MCF 10A (cell line): Measurements from ENCODE around the gene ARL4C. TPM values are rescaled to one million over a fixed set of nuclear protein-coding genes. Genes with fewer than 3 reads are reported as not detected.

Experiments used
- BruUV-seq: library from RNA; stranded (reverse); fragments of 400-500 nt; replicated peaks from 2 replicates; lab custom pipeline; 2021; lab: Mats Ljungman, UMichigan
- CTCF ChIA-PET: fragments of 300-600 bp; sonication (Branson Sonifier 250); formaldehyde crosslinking; extraction: SDS; loops from one replicate; lab custom pipeline; 2021; ENCODE audit warnings: antibody characterized with exemption, inconsistent platforms; lab: Yijun Ruan, JAX
- POLR2A ChIA-PET: fragments of 300-600, 350-650 bp; sonication (Branson Sonifier 250); formaldehyde crosslinking; extraction: SDS; loops from one replicate; lab custom pipeline; 2020; ENCODE audit warnings: antibody characterized with exemption, inconsistent platforms; lab: Yijun Ruan, JAX
- DNase-seq: peaks from one replicate; pipeline ENCODE4 v3.0.0-alpha.2; 2018; ENCODE audit not compliant: unreplicated experiment
- H3K27ac Mint-ChIP-seq: one replicate; pipeline ENCODE4 v1.8.0; 2022; ENCODE audit warnings: mild to moderate bottlenecking, low read depth, mixed read lengths; ENCODE audit not compliant: unreplicated experiment
- H3K27me3 Mint-ChIP-seq: one replicate; pipeline ENCODE4 v1.8.0; 2022; ENCODE audit warnings: mixed read lengths; ENCODE audit not compliant: insufficient read depth, unreplicated experiment
- H3K36me3 Mint-ChIP-seq: one replicate; pipeline ENCODE4 v1.8.0; 2022; ENCODE audit warnings: mild to moderate bottlenecking, moderate library complexity, mixed read lengths; ENCODE audit not compliant: insufficient read depth, unreplicated experiment
- H3K4me1 Mint-ChIP-seq: one replicate; pipeline ENCODE4 v1.8.0; 2022; ENCODE audit warnings: mixed read lengths; ENCODE audit not compliant: insufficient read depth, unreplicated experiment
- H3K4me3 Mint-ChIP-seq: one replicate; pipeline ENCODE4 v1.8.0; 2022; ENCODE audit warnings: mild to moderate bottlenecking, moderate library complexity, mixed read lengths; ENCODE audit not compliant: unreplicated experiment
- H3K9me3 Mint-ChIP-seq: one replicate; pipeline ENCODE4 v1.8.0; 2022; ENCODE audit warnings: mixed read lengths; ENCODE audit not compliant: unreplicated experiment
- intact Hi-C: fragments of 100-400 bp; cut with micrococcal nuclease; formaldehyde crosslinking; loops from 2 replicates; pipeline ENCODE4 v1.14.1; 2022
- total RNA-seq: library from RNA; stranded (reverse); gene quantifications from 2 replicates; pipeline ENCODE4 v1.2.3, GENCODE V29; 2022
- TF ChIP-seq, protein P1 (sequence below): fragments of 200-600 bp; IDR thresholded peaks from one replicate; pipeline ENCODE4 v1.8.0; 2022; ENCODE audit warnings: antibody characterized with exemption, mild to moderate bottlenecking; ENCODE audit not compliant: unreplicated experiment

Gene ARL4C
- total RNA-seq, 1 experiment from 2014 or later: 3.5 TPM

- Mint-ChIP-seq H3K4me3 (no peak overlapping the region), H3K4me1 (peaks cover 14% of the 10 kb centered on the region), H3K36me3 (peaks cover 6% of the 10 kb centered on the region), H3K27me3 (no peaks in the 10 kb centered on the region), H3K27ac (no peak overlapping the region), H3K9me3 (no peaks in the 10 kb centered on the region)
- BruUV-seq: no TSS peak
- DNase-seq: no peak
- POLR2A ChIA-PET: interaction anchor here (1.1 kb wide), 2 partner anchors 44 to 201 kb away, joined by 3 to 4 read pairs; no protein-coding TSS in a partner anchor
- CTCF ChIA-PET: interaction anchor here (0.7 to 0.9 kb wide), 2 partner anchors 14 to 16 kb away, joined by 3 read pairs; no protein-coding TSS in a partner anchor
- TF ChIP-seq, protein P1, sequence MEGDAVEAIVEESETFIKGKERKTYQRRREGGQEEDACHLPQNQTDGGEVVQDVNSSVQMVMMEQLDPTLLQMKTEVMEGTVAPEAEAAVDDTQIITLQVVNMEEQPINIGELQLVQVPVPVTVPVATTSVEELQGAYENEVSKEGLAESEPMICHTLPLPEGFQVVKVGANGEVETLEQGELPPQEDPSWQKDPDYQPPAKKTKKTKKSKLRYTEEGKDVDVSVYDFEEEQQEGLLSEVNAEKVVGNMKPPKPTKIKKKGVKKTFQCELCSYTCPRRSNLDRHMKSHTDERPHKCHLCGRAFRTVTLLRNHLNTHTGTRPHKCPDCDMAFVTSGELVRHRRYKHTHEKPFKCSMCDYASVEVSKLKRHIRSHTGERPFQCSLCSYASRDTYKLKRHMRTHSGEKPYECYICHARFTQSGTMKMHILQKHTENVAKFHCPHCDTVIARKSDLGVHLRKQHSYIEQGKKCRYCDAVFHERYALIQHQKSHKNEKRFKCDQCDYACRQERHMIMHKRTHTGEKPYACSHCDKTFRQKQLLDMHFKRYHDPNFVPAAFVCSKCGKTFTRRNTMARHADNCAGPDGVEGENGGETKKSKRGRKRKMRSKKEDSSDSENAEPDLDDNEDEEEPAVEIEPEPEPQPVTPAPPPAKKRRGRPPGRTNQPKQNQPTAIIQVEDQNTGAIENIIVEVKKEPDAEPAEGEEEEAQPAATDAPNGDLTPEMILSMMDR: no peak
- intact Hi-C loops: no loop called here
Measured at GRCh38 chr2:234451852-234452625, 44.8 kb downstream of the ARL4C start.

DNA sequence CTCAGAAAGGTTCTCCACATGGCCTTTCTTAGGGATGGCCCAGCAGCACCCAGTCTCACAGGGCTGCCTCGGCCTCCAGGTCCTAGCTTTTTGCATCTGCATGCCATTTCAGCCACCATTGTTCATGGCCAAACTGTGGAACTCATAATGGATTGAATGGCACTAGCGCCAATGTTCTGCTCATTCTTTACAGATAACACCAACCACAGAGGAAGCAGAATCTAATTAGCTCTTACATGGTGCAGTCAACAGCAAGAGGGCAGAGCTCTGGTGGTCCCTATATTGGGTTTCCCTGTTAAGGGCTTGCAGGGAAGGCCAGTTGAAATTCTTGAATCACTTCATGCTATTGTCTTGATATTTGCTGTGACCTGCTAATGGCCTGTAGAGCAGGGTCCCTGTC lies 45.6 kb downstream of the ARL4C start:
- ChIA-PET POLR2A (interaction anchor here (1.1 kb wide), 1 partner anchor 200 kb away, joined by 3 read pairs; no protein-coding TSS in a partner anchor), CTCF (interaction anchor here (0.7 kb wide), 1 partner anchor 17 kb away, joined by 3 read pairs; no protein-coding TSS in a partner anchor)
- DNase-seq: no peak
- Mint-ChIP-seq H3K36me3 (peaks cover 1% of the 10 kb centered on the region), H3K4me3 (no peak overlapping the region), H3K27ac (no peak overlapping the region), H3K4me1 (peaks cover 22% of the 10 kb centered on the region), H3K27me3 (no peaks in the 10 kb centered on the region), H3K9me3 (no peaks in the 10 kb centered on the region)
- intact Hi-C loops: no loop called here
- no TSS peak for BruUV-seq
- TF ChIP-seq, protein P1: no peak

DNA sequence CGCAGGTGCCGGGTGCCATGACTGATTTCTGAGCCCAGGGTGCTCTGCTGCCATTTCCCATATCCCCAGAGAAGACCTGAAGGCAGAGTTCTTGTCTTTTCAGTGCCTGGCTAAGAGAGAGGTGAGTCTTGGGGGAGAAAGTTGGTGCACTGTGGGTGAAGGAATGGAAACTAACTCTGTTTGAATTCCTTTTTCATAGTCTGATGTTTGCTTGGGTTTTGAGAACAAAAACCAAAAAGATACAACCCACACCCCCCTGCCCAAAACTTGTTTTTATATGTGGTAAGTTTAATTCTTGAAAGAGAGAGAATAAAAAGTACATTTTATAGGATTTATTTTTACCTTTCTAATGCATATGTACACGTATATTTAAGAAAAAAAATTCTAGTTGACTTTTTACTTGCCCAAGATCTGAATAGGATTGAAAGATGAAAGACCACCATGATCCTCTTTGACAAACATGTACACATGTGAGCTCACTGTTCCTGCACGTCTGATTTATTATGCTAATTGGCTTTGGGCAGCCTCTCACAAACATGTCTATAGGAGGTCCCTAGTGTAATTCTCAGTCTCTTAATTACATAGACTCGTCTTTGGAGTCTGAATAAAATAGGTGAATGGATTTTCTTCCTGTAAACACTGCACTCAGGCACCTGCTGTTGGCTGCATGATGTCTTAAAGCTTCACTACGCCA lies 46.3 kb downstream of the ARL4C start:
- no peak overlapping the region for H3K27ac Mint-ChIP-seq
- no peaks in the 10 kb centered on the region for H3K36me3 Mint-ChIP-seq
- no peaks in the 10 kb centered on the region for H3K9me3 Mint-ChIP-seq
- ChIA-PET POLR2A (no interaction called here), CTCF (no interaction called here)
- DNase-seq: no peak
- no TSS peak for BruUV-seq
- H3K4me1 Mint-ChIP-seq: peaks cover 23% of the 10 kb centered on the region
- TF ChIP-seq, protein P1: no peak
- H3K4me3 Mint-ChIP-seq: no peak overlapping the region
- intact Hi-C loops: no loop called here
- no peaks in the 10 kb centered on the region for H3K27me3 Mint-ChIP-seq

DNA sequence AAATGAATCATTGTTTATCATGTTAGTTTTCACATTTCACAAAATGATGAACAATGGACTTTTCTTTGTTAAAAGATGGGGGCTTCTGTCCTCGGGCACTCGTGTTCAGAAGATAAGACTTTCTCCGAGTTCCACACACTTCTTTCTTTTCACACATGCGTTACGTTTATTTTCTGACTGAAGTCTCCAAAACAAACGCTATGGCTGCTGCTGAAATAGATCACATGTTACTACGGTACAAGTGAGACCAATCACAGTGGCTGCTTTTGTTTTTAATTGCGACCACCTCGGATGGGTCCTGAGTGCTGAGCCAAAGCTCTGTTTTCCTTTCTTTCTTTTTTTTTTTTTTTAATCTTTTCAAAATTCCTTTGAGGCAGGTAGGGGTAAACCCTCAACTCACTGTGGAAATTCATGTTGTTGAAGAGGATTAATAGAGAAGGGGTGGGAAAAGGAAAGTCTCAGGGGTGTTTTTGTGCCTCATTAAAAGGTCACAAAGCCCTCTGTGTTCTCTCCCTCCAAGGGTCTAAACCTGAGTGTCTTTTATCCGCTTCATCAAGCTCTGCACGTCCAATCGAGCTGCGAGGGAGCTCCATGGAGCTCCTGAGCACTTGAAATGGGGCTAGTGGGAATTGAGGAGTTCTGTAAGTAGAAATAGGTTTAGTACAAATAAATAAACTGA lies 48.2 kb downstream of the ARL4C start:
- TF ChIP-seq, protein P1: no peak
- Mint-ChIP-seq H3K27me3 (no peaks in the 10 kb centered on the region), H3K4me1 (peaks cover 29% of the 10 kb centered on the region), H3K36me3 (no peaks in the 10 kb centered on the region), H3K9me3 (no peaks in the 10 kb centered on the region), H3K27ac (no peak overlapping the region), H3K4me3 (no peak overlapping the region)
- DNase-seq: no peak
- CTCF ChIA-PET: no interaction called here
- no TSS peak for BruUV-seq
- intact Hi-C loops: no loop called here
- POLR2A ChIA-PET: no interaction called here
